ENCODE results near the gene VAMP1. TPM values are rescaled to one million over a fixed set of nuclear protein-coding genes. Genes with fewer than 3 reads are reported as not detected.

Gene VAMP1
- total and polyA plus RNA-seq, 2 of the 13 experiments (the other 11 are each of a cell fraction or from before 2014, with no cell fraction given), result 2.5 to 7.4 TPM

DNA sequence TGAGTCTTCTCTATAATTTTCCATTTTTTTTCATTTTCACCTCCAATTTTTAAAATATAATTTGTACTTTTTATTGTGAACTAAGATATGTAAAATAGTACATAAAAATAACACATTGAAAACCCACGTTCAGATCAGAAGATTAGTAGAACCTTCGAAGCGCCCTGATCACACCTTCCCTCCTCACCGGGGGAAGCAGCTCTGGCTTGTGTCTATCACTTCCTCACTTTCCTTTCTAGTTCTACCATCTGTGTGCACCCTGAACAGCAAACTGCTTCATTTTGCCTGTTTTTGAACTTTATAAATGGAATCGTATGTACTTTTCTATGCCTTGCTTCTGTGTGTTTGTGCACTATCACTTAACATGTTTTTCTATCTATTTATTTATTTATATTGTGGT, 37.5 kb downstream of the VAMP1 start:
- Histone ChIP-seq H3K79me2 (ENCODE audit: insufficient read depth, low read length) (no peaks in the 10 kb centered on the region), H3K4me2 (ENCODE audit: low read depth, low read length) (no peak overlapping the region), H3K9me3 (ENCODE audit: low read length) (no peaks in the 10 kb centered on the region), H3K27ac (ENCODE audit: extremely low read length, insufficient read depth, low read length) (no peak overlapping the region), H3K36me3 (replicated peaks in 1 of 2; ENCODE audit: control insufficient read depth in 1 of 2, insufficient read depth in 2 of 2, low read length in 2 of 2) (no peaks in the 10 kb centered on the region), H3K4me1 (ENCODE audit: insufficient read depth, low read length) (peaks cover 27% of the 10 kb centered on the region), H3K27me3 (ENCODE audit: control insufficient read depth in 1 of 2, insufficient read depth in 2 of 2, low read length in 2 of 2) (no peaks in the 10 kb centered on the region; a peak in 2 of 5 replicates), H2AFZ (ENCODE audit: low read length) (no peak overlapping the region), H3K9ac (ENCODE audit: insufficient read depth, low read depth, low read length) (no peak overlapping the region), H3K4me3 (replicated peaks in 1 of 3; ENCODE audit: insufficient read depth in 1 of 3, low read depth in 2 of 3, low read length in 3 of 3) (no peak overlapping the region), H4K20me1 (ENCODE audit: insufficient read depth, low read length) (no peaks in the 10 kb centered on the region)
- BruUV-seq (replicated peaks), result no TSS peak
- ATAC-seq (no peak), DNase-seq (ENCODE audit: low spot score) (no peak), FAIRE-seq (no peak)
- WGBS (ENCODE audit: low lambda C conversion rate), result 64% methylated on average over 5 of the region's 5 CpGs
- intact Hi-C loops (cut with micrococcal nuclease; ENCODE audit: unreplicated experiment) (no loop called here), in situ Hi-C loops (cut with HindIII; ENCODE audit: extremely low pct_ligation_motif_present, low pct_unique_long_range_greater_than_20kb) (no loop called here)
- ChIA-PET CTCF (ENCODE audit: low intra/inter-chr PET ratio, low total read pairs) (no interaction called here), POLR2A (interaction anchor here (1.5 kb wide), 1 partner anchor 18 kb away, joined by 3 read pairs; the partner anchor contains the start of gene TAPBPL)
- TF ChIP-seq KDM3A (CRISPR knock-in tag; IDR thresholded peaks at IDR 0.05; ENCODE audit: low read depth) (no peak), USF2 (IDR thresholded peaks at IDR 0.05; ENCODE audit: low read depth, low read length) (no peak), USF2 (CRISPR knock-in tag; IDR thresholded peaks at IDR 0.05; ENCODE audit: borderline replicate concordance) (no peak), ZNF407 (CRISPR knock-in tag; IDR thresholded peaks at IDR 0.05; ENCODE audit: not compliant biosample characterization) (no peak), ZNF512B (CRISPR knock-in tag; IDR thresholded peaks at IDR 0.05; ENCODE audit: borderline replicate concordance) (no peak)
- TF ChIP-seq, protein P1, sequence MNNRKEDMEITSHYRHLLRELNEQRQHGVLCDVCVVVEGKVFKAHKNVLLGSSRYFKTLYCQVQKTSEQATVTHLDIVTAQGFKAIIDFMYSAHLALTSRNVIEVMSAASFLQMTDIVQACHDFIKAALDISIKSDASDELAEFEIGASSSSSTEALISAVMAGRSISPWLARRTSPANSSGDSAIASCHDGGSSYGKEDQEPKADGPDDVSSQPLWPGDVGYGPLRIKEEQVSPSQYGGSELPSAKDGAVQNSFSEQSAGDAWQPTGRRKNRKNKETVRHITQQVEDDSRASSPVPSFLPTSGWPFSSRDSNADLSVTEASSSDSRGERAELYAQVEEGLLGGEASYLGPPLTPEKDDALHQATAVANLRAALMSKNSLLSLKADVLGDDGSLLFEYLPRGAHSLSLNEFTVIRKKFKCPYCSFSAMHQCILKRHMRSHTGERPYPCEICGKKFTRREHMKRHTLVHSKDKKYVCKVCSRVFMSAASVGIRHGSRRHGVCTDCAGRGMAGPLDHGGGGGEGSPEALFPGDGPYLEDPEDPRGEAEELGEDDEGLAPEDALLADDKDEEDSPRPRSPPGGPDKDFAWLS (CRISPR knock-in tag; IDR thresholded peaks at IDR 0.05; ENCODE audit: borderline replicate concordance), result no peak
- TF ChIP-seq, protein P2, sequence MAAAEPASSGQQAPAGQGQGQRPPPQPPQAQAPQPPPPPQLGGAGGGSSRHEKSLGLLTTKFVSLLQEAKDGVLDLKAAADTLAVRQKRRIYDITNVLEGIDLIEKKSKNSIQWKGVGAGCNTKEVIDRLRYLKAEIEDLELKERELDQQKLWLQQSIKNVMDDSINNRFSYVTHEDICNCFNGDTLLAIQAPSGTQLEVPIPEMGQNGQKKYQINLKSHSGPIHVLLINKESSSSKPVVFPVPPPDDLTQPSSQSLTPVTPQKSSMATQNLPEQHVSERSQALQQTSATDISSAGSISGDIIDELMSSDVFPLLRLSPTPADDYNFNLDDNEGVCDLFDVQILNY (CRISPR knock-in tag; conservative IDR thresholded peaks at IDR 0.05), result no peak
